Activated CD4-positive, alpha-beta T cell treated with anti-CD3 and anti-CD28 coated beads for 36 hours (primary cell): ENCODE measurements around the gene ATIC. TPM values are rescaled to one million over a fixed set of nuclear protein-coding genes. Genes with fewer than 3 reads are reported as not detected.

Source experiments
- ATAC-seq: fragments of 200-7000 bp; cut with Tn5 transposase; one replicate; pipeline ENCODE4 v1.10.0; 2021; ENCODE audit warnings: mild to moderate bottlenecking, moderate library complexity
- CTCF ChIA-PET: fragments of 350-600 bp; sonication (Branson Sonifier 250); formaldehyde crosslinking; loops from one replicate; lab custom pipeline; 2021; ENCODE audit warnings: antibody characterized with exemption; lab: Charles Lee
- POLR2A ChIA-PET: fragments of 350-600 bp; sonication (Branson Sonifier 250); formaldehyde crosslinking; loops from one replicate; lab custom pipeline; 2021; ENCODE audit warnings: antibody characterized with exemption, inconsistent platforms; lab: Charles Lee
- DNase-seq: peaks from one replicate; pipeline ENCODE4 v3.0.0-alpha.2; 2020
- H3K27ac Mint-ChIP-seq: one replicate; pipeline ENCODE4 v1.8.0; 2021; ENCODE audit warnings: mixed read lengths
- H3K27me3 Mint-ChIP-seq: one replicate; pipeline ENCODE4 v1.8.0; 2021; ENCODE audit warnings: mixed read lengths
- H3K36me3 Mint-ChIP-seq: one replicate; pipeline ENCODE4 v1.8.0; 2021; ENCODE audit warnings: low read depth, mixed read lengths
- H3K4me1 Mint-ChIP-seq: one replicate; pipeline ENCODE4 v1.8.0; 2021; ENCODE audit warnings: mixed read lengths
- H3K4me3 Mint-ChIP-seq: one replicate; pipeline ENCODE4 v1.8.0; 2021; ENCODE audit warnings: mild to moderate bottlenecking, moderate library complexity, mixed read lengths
- H3K9me3 Mint-ChIP-seq: one replicate; pipeline ENCODE4 v1.8.0; 2021; ENCODE audit warnings: low read depth, mixed read lengths
- intact Hi-C, 2 experiments: fragments of 100-400 bp; cut with DNase I in 1 of 2; cut with micrococcal nuclease in 1 of 2; formaldehyde crosslinking; loops; one replicate each; pipeline versions ENCODE4 v1.14.2 to v1.15.1; 2022 to 2024; cut with DNase I, micrococcal nuclease
- total RNA-seq, 2 experiments: library from RNA; stranded (reverse); gene quantifications; one replicate each; pipeline ENCODE4 v1.2.3, GENCODE V29; 2021

ATIC gene
- total RNA-seq, 2 experiments from 2014 or later: 300 to 310 TPM

DNA sequence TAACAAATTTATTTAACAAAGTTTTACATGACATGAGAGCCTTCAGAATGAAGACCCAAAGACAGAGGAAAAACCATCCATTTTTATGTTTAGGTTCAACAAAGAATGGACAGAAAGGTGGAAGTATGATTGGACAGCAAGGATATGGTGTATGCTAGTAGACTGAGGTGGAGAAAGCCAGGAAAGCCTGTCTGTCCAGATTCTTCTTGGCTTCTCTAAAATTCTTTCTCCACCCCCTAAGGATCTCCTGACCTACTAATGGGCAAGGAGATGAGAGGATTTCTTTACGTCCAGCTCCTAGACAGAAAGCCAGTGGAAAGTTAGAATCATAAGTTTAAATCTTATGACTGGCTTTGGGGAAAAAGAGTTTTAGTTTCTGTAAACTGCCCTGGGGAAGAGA is 3.0 kb downstream of the ATIC start:
- H3K27ac Mint-ChIP-seq: peak overlapping the region; percentile 48
- peaks cover 38% of the 10 kb centered on the region for H3K4me1 Mint-ChIP-seq
- peaks cover 53% of the 10 kb centered on the region for H3K36me3 Mint-ChIP-seq
- CTCF ChIA-PET: no interaction called here
- no peaks in the 10 kb centered on the region for H3K9me3 Mint-ChIP-seq
- H3K27me3 Mint-ChIP-seq: no peaks in the 10 kb centered on the region
- H3K4me3 Mint-ChIP-seq: peak overlapping the region; percentile 3
- intact Hi-C loops: loop anchor here (5.0 kb wide), 4 partner anchors 122 to 1097 kb away; partner anchors contain the start of genes FN1 (in 1 of the 2) and SMARCAL1 (in 1 of the 2)
- POLR2A ChIA-PET: interaction anchor here (0.5 kb wide), 1 partner anchor 45 kb away, joined by 10 read pairs; no protein-coding TSS in a partner anchor
- ATAC-seq: no peak
- DNase-seq: no peak

DNA sequence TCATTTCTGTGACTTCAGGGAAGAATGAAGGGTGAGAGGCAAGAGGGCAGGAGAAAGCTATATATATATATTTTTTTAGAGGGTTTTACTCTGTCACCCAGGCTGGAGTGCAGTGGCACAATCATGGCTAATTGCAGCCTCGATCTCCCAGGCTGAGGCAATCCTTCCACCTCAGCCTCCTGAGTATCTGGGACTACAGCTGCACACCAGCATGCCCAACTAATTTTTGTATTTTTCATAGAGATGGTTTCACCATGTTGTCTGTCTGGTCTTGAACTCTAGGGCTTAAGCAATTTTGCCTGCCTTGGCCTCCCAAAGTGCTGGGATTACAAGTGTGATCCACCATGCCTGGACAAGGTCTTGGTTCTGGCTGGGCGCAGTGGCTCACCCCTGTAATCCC is 3.4 kb downstream of the ATIC start:
- H3K4me3 Mint-ChIP-seq: no peak overlapping the region
- CTCF ChIA-PET: interaction anchor here (0.7 kb wide), 1 partner anchor 8 kb away, joined by 3 read pairs; no protein-coding TSS in a partner anchor

DNA sequence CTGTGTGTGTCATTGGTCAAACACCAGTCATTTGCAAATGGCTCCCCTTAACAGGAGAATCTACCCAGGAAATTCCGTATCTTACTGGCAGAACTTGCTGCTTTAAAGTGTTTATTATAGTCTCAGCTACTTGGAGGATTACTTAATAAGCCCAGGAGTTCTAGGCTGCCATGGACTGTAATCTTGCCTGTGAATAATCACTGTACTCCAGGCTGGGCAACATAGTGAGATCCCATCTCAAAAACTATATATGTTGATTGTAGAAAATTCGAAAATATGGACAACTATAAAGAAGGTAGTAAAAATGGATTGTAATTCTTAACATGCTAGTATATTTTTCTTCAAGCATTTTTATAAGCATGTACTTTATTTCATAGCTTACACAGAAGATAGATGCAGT is 4.5 kb downstream of the ATIC start:
- H3K27ac Mint-ChIP-seq: peak overlapping the region; percentile 63
- H3K27me3 Mint-ChIP-seq: no peaks in the 10 kb centered on the region
- CTCF ChIA-PET: interaction anchor here (0.7 kb wide), 1 partner anchor 9 kb away, joined by 3 read pairs; no protein-coding TSS in a partner anchor
- H3K9me3 Mint-ChIP-seq: no peaks in the 10 kb centered on the region
- H3K4me3 Mint-ChIP-seq: no peak overlapping the region
- ATAC-seq (no peak), DNase-seq (no peak)
- peaks cover 66% of the 10 kb centered on the region for H3K36me3 Mint-ChIP-seq
- intact Hi-C loops: no loop called here
- H3K4me1 Mint-ChIP-seq: peaks cover 42% of the 10 kb centered on the region
- POLR2A ChIA-PET: interaction anchor here (0.6 kb wide), 1 partner anchor 506 kb away, joined by 4 read pairs; no protein-coding TSS in a partner anchor

More for the DNA sequence above, 3.4 kb downstream of the ATIC start:
- Mint-ChIP-seq H3K9me3 (no peaks in the 10 kb centered on the region), H3K36me3 (peaks cover 57% of the 10 kb centered on the region), H3K4me1 (peaks cover 38% of the 10 kb centered on the region), H3K27ac (no peak overlapping the region), H3K27me3 (no peaks in the 10 kb centered on the region)
- POLR2A ChIA-PET: interaction anchor here (0.5 kb wide), 1 partner anchor 45 kb away, joined by 10 read pairs; no protein-coding TSS in a partner anchor
- intact Hi-C loops: no loop called here
- no peak for ATAC-seq
- DNase-seq: no peak

DNA sequence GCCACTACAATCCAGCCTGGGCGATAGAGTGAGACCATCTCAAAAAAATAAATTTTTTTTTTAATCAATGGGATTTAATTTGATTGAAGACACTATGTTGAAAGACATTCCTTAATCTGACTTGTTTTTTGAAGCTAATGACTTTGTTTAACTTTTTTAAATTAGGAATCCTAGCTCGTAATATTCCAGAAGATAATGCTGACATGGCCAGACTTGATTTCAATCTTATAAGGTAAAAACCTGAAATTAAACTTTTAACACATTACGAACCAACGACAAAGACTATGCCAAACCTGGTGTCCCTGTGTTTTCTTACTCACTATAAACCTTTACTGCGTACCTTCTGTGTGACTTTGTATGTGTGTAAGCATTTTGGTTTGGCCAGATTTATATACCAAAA is 7.6 kb downstream of the ATIC start:
- intact Hi-C loops: no loop called here
- no peaks in the 10 kb centered on the region for H3K9me3 Mint-ChIP-seq
- ChIA-PET POLR2A (no interaction called here), CTCF (interaction anchor here (0.7 kb wide), 1 partner anchor 50 kb away, joined by 3 read pairs; no protein-coding TSS in a partner anchor)
- ATAC-seq: no peak
- H3K27ac Mint-ChIP-seq: no peak overlapping the region
- no peak overlapping the region for H3K4me3 Mint-ChIP-seq
- DNase-seq: no peak
- H3K27me3 Mint-ChIP-seq: no peaks in the 10 kb centered on the region
- peaks cover 64% of the 10 kb centered on the region for H3K36me3 Mint-ChIP-seq
- H3K4me1 Mint-ChIP-seq: peaks cover 39% of the 10 kb centered on the region

DNA sequence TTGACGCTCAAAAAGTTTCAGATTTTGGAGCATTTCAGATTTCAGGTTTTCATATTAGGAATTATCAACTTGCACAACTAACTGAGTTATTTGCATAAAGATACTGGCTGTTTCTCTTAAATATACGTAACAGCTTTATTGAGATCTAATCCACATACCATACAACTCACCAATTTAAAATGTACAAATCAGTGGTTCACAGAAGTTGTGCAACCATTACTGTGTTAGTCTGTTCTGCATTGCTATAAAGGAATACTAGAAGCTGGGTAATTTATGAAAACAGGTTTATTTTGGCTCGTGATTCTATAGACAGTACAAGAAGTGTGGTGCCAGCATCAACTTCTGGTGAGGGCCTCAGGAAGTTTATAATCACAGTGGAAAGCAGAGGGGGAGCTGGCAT is 8.2 kb downstream of the ATIC start:
- DNase-seq (no peak), ATAC-seq (no peak)
- Mint-ChIP-seq H3K36me3 (peaks cover 62% of the 10 kb centered on the region), H3K4me3 (no peak overlapping the region), H3K27ac (no peak overlapping the region), H3K27me3 (no peaks in the 10 kb centered on the region), H3K4me1 (peaks cover 35% of the 10 kb centered on the region), H3K9me3 (no peaks in the 10 kb centered on the region)
- CTCF ChIA-PET: interaction anchor here (0.7 kb wide), 1 partner anchor 50 kb away, joined by 3 read pairs; no protein-coding TSS in a partner anchor
- POLR2A ChIA-PET: no interaction called here
- intact Hi-C loops: no loop called here

DNA sequence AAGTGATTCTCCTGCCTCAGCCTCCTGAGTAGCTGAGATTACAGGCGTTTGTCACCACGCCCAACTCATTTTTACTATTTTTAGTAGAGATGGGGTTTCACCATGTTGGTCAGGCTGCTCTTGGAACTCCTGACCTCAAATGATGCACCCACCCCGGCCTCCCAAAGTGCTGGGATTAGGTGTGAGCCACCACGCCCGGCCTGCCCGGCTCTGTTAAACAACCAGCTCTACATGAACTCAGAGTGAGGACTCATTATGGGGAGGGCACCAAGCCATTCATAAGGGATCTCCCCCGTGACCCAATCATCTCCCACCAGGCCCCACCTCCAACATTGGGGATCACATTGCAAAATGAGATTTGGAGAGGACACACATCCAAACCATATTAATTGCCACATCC is 8.8 kb downstream of the ATIC start:
- ChIA-PET CTCF (interaction anchor here (0.9 kb wide), 1 partner anchor 10 kb away, joined by 4 read pairs; no protein-coding TSS in a partner anchor), POLR2A (no interaction called here)
- DNase-seq (no peak), ATAC-seq (no peak)
- peaks cover 60% of the 10 kb centered on the region for H3K36me3 Mint-ChIP-seq
- no peaks in the 10 kb centered on the region for H3K9me3 Mint-ChIP-seq
- H3K27ac Mint-ChIP-seq: no peak overlapping the region
- H3K4me1 Mint-ChIP-seq: peaks cover 35% of the 10 kb centered on the region
- H3K27me3 Mint-ChIP-seq: no peaks in the 10 kb centered on the region
- intact Hi-C loops: no loop called here
- no peak overlapping the region for H3K4me3 Mint-ChIP-seq

DNA sequence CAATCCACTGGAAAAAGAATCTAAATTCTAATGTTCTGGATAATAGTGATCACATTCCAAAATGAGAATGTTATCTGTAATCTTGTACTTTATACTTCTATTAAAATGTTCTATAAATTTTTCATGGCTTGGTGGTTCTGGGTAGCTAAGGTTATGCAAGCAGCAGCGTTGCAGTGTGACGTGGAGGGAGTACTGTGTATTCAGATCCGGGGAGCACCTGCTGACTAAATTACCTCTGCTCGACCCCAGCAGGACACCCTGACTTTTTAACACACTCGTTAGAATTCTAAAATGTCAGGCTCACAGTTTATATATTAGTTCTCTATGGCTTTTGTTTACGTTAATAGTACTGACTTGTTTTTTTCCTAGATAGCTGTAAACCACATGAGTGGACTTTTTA is 13.0 kb downstream of the ATIC start:
- Mint-ChIP-seq H3K4me3 (no peak overlapping the region), H3K27me3 (no peaks in the 10 kb centered on the region), H3K27ac (no peak overlapping the region), H3K4me1 (peaks cover 37% of the 10 kb centered on the region), H3K9me3 (no peaks in the 10 kb centered on the region), H3K36me3 (peaks cover 70% of the 10 kb centered on the region)
- intact Hi-C loops: no loop called here
- no peak for ATAC-seq
- DNase-seq: no peak
- CTCF ChIA-PET: interaction anchor here (0.7 to 1.1 kb wide), 2 partner anchors 18 to 109 kb away, joined by 3 to 5 read pairs; no protein-coding TSS in a partner anchor
- POLR2A ChIA-PET: no interaction called here

DNA sequence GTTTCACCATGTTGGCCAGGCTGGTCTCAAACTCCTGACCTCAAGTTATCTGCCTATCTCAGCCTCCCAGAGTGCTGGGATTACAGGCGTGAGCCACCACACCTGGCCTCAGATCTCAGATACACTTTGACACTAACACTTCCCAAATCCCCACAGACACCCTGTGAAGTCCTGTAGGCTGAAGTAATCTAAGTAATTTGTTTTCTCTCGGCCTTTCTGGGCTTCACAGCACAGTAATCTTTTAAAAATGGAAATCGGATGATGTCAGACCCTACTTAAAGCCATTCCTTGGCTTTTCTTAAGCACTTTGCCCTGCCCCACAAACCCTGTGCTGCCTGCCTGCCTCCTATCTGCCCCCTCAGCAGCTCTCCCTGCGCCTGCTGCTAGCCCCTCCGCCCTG is 16.2 kb downstream of the ATIC start:
- CTCF ChIA-PET: interaction anchor here (0.5 kb wide), 1 partner anchor 925 kb away, joined by 3 read pairs; no protein-coding TSS in a partner anchor
- no peak overlapping the region for H3K4me3 Mint-ChIP-seq
- intact Hi-C loops: no loop called here

DNA sequence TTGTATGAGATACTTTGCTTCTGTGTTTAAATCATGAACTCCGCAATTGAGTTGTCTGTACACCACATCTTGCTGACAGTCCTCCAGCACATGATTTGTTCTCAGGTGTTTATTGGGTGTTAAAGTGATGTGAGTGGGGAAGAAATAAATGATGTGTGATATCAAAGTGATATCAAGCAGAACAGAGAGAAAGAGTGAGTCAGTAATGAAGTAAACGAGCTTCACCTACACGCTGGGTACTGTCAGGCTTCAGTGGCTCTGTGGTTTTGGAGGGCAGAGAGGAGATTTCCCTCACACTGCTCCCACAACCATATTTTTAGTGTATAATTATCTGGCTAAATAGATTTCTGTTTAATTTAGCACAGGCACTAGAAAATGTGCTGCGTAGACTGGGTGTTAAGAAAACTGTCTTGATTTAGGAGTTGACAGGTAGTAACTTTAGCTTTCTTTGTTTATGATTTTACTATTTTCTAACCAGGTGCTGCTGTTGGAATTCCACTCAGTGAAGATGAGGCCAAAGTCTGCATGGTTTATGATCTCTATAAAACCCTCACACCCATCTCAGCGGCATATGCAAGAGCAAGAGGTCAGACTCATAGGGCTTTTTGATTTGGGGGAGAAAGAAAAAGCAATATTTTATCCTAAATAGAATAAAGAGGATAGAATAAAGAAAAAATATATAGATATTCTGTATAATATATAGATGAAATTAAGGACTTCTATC is 21.2 kb downstream of the ATIC start:
- Mint-ChIP-seq H3K9me3 (no peaks in the 10 kb centered on the region), H3K4me1 (peaks cover 22% of the 10 kb centered on the region), H3K27me3 (no peaks in the 10 kb centered on the region), H3K4me3 (no peak overlapping the region), H3K27ac (no peak overlapping the region), H3K36me3 (peaks cover 65% of the 10 kb centered on the region)
- no peak for ATAC-seq
- POLR2A ChIA-PET: no interaction called here
- intact Hi-C loops: no loop called here
- CTCF ChIA-PET: interaction anchor here (1.2 kb wide), 1 partner anchor 12 kb away, joined by 4 read pairs; no protein-coding TSS in a partner anchor
- no peak for DNase-seq

More for the DNA sequence above, 16.2 kb downstream of the ATIC start:
- Mint-ChIP-seq H3K27ac (no peak overlapping the region), H3K36me3 (peaks cover 71% of the 10 kb centered on the region), H3K9me3 (no peaks in the 10 kb centered on the region), H3K27me3 (no peaks in the 10 kb centered on the region), H3K4me1 (peaks cover 43% of the 10 kb centered on the region)
- ATAC-seq (no peak), DNase-seq (no peak)
- POLR2A ChIA-PET: no interaction called here

DNA sequence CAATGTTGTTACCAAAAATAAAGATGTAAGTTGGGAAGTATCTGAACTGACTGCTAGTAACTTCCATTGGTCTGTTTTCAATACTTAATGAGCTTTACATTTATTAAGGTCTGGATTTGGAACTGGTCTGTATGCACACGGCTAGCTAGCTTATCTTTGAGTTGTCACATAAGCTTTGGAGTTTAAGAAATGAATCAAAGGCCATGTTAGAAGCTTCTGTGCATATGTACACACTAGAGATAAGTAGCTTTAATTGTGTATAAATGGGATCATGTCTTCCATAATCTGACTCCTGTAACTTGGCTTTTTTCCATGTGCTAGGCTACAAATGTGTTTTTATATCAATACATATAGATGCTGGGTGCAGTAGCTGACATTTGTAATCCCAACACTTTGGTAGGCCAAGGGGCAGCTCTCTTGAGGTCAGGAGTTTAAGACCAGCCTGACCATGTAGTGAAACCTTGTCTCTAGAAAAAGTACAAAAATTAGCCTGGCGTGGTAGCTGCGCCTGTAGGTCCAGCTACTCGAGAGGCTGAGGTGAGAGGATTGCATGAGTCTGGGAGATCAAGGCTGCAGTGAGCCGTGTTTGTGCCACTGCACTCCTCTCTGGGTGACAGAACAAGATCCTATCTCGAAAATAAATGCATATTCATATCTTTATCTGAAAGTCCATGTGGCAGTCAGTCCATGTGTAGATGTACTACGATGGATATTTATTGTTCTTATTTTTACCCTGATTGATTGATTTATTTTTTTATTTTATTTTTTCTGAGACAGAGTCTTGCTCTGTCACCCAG is 27.2 kb downstream of the ATIC start:
- no peaks in the 10 kb centered on the region for H3K27me3 Mint-ChIP-seq
- H3K4me3 Mint-ChIP-seq: no peak overlapping the region
- no peaks in the 10 kb centered on the region for H3K4me1 Mint-ChIP-seq
- ChIA-PET POLR2A (no interaction called here), CTCF (interaction anchor here (1.6 kb wide), 1 partner anchor 13 kb away, joined by 4 read pairs; no protein-coding TSS in a partner anchor)
- peaks cover 74% of the 10 kb centered on the region for H3K36me3 Mint-ChIP-seq
- intact Hi-C loops: no loop called here
- H3K9me3 Mint-ChIP-seq: no peaks in the 10 kb centered on the region
- ATAC-seq (no peak), DNase-seq (no peak)
- H3K27ac Mint-ChIP-seq: no peak overlapping the region

DNA sequence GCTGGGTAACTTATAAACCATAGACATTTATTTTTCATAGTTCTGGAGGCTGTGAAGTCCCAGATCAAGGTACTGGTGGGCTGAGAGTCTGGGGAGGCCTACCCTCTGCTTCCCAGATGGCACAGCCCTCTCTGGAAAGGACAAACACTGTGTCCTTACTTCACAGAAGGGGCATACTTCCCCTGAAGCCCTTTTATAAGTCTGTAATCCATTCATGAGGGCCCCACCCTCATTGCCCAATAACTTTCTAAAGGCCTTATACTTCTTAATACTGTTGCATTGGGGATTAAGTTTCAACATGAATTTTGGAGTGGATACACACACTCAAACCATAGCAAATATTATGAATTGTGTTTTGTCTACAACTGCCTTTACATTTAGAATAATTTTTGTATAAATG is 36.0 kb downstream of the ATIC start:
- no peaks in the 10 kb centered on the region for H3K4me1 Mint-ChIP-seq
- no peaks in the 10 kb centered on the region for H3K9me3 Mint-ChIP-seq
- ATAC-seq: no peak
- POLR2A ChIA-PET: no interaction called here
- H3K27me3 Mint-ChIP-seq: no peaks in the 10 kb centered on the region
- CTCF ChIA-PET: no interaction called here
- DNase-seq: no peak
- intact Hi-C loops: no loop called here
- H3K4me3 Mint-ChIP-seq: no peak overlapping the region
- H3K27ac Mint-ChIP-seq: no peak overlapping the region
- H3K36me3 Mint-ChIP-seq: peaks cover 75% of the 10 kb centered on the region
